Activated naive CD8-positive, alpha-beta T cell treated with anti-CD3 and anti-CD28 coated beads for 36 hours (primary cell): ENCODE data around the gene UTP20. TPM values are rescaled to one million over a fixed set of nuclear protein-coding genes. Genes with fewer than 3 reads are reported as not detected.

Source experiments
- DNase-seq: peaks from one replicate; pipeline ENCODE4 v3.0.0; 2021
- H3K27ac Mint-ChIP-seq: one replicate; pipeline ENCODE4 v1.8.0; 2022; ENCODE audit warnings: mild to moderate bottlenecking, moderate library complexity, mixed read lengths
- H3K27me3 Mint-ChIP-seq: one replicate; pipeline ENCODE4 v1.8.0; 2022; ENCODE audit warnings: mild to moderate bottlenecking, mixed read lengths
- H3K36me3 Mint-ChIP-seq: one replicate; pipeline ENCODE4 v1.8.0; 2021; ENCODE audit warnings: mild to moderate bottlenecking, mixed read lengths
- H3K4me1 Mint-ChIP-seq: one replicate; pipeline ENCODE4 v1.8.0; 2021; ENCODE audit warnings: mixed read lengths
- H3K4me3 Mint-ChIP-seq: one replicate; pipeline ENCODE4 v1.8.0; 2022; ENCODE audit warnings: mild to moderate bottlenecking, moderate library complexity, mixed read lengths
- H3K9me3 Mint-ChIP-seq: one replicate; pipeline ENCODE4 v1.8.0; 2022; ENCODE audit warnings: mixed read lengths
- total RNA-seq, 2 experiments: library from RNA; stranded (reverse); gene quantifications; one replicate each; pipeline ENCODE4 v1.2.3, GENCODE V29; 2021

Gene UTP20
- total RNA-seq, 2 experiments from 2014 or later: 50.7 to 51.0 TPM

- DNase-seq: no peak
- Mint-ChIP-seq H3K9me3 (no peaks in the 10 kb centered on the region), H3K27me3 (no peaks in the 10 kb centered on the region), H3K4me1 (no peaks in the 10 kb centered on the region), H3K4me3 (no peak overlapping the region), H3K36me3 (peaks cover 31% of the 10 kb centered on the region), H3K27ac (no peak overlapping the region)
Observed at GRCh38 chr12:101299346-101299745, 19.4 kb downstream of the UTP20 start.

- Mint-ChIP-seq H3K27ac (no peak overlapping the region), H3K4me1 (no peaks in the 10 kb centered on the region), H3K9me3 (no peaks in the 10 kb centered on the region), H3K36me3 (peaks cover 30% of the 10 kb centered on the region), H3K27me3 (no peaks in the 10 kb centered on the region), H3K4me3 (no peak overlapping the region)
- no peak for DNase-seq
Observed at GRCh38 chr12:101299931-101300330, 20.0 kb downstream of the UTP20 start.

- Mint-ChIP-seq H3K36me3 (peaks cover 29% of the 10 kb centered on the region), H3K4me1 (no peaks in the 10 kb centered on the region), H3K27ac (no peak overlapping the region), H3K4me3 (no peak overlapping the region), H3K9me3 (no peaks in the 10 kb centered on the region), H3K27me3 (no peaks in the 10 kb centered on the region)
- no peak for DNase-seq
Observed at GRCh38 chr12:101302741-101303140, 22.8 kb downstream of the UTP20 start.

GRCh38 chr12:101305226-101305779, 25.4 kb downstream of the UTP20 start:
- no peak for DNase-seq
- peaks cover 27% of the 10 kb centered on the region for H3K36me3 Mint-ChIP-seq
- no peak overlapping the region for H3K27ac Mint-ChIP-seq

GRCh38 chr12:101305794-101306193, 25.9 kb downstream of the UTP20 start:
- H3K4me1 Mint-ChIP-seq: no peaks in the 10 kb centered on the region
- no peak overlapping the region for H3K4me3 Mint-ChIP-seq
- H3K27ac Mint-ChIP-seq: no peak overlapping the region
- H3K9me3 Mint-ChIP-seq: no peaks in the 10 kb centered on the region
- no peaks in the 10 kb centered on the region for H3K27me3 Mint-ChIP-seq
- H3K36me3 Mint-ChIP-seq: peaks cover 27% of the 10 kb centered on the region
- no peak for DNase-seq

More at GRCh38 chr12:101305226-101305779, 25.4 kb downstream of the UTP20 start:
- Mint-ChIP-seq H3K4me3 (no peak overlapping the region), H3K4me1 (no peaks in the 10 kb centered on the region), H3K27me3 (no peaks in the 10 kb centered on the region), H3K9me3 (no peaks in the 10 kb centered on the region)

GRCh38 chr12:101322480-101322879, 42.6 kb downstream of the UTP20 start:
- DNase-seq: no peak
- H3K4me3 Mint-ChIP-seq: no peak overlapping the region
- H3K27me3 Mint-ChIP-seq: no peaks in the 10 kb centered on the region
- no peak overlapping the region for H3K27ac Mint-ChIP-seq
- no peaks in the 10 kb centered on the region for H3K9me3 Mint-ChIP-seq
- peaks cover 18% of the 10 kb centered on the region for H3K36me3 Mint-ChIP-seq
- no peaks in the 10 kb centered on the region for H3K4me1 Mint-ChIP-seq

GRCh38 chr12:101323255-101323654, 43.4 kb downstream of the UTP20 start:
- peaks cover 22% of the 10 kb centered on the region for H3K36me3 Mint-ChIP-seq
- no peaks in the 10 kb centered on the region for H3K27me3 Mint-ChIP-seq
- no peaks in the 10 kb centered on the region for H3K4me1 Mint-ChIP-seq
- H3K9me3 Mint-ChIP-seq: no peaks in the 10 kb centered on the region
- no peak overlapping the region for H3K27ac Mint-ChIP-seq
- no peak overlapping the region for H3K4me3 Mint-ChIP-seq
- DNase-seq: no peak

- Mint-ChIP-seq H3K4me1 (no peaks in the 10 kb centered on the region), H3K27me3 (no peaks in the 10 kb centered on the region), H3K4me3 (no peak overlapping the region), H3K27ac (no peak overlapping the region), H3K9me3 (no peaks in the 10 kb centered on the region), H3K36me3 (peaks cover 28% of the 10 kb centered on the region)
- no peak for DNase-seq
Observed at GRCh38 chr12:101325590-101325989, 45.7 kb downstream of the UTP20 start.

- Mint-ChIP-seq H3K36me3 (peaks cover 30% of the 10 kb centered on the region), H3K27me3 (no peaks in the 10 kb centered on the region), H3K4me3 (no peak overlapping the region), H3K27ac (no peak overlapping the region), H3K4me1 (no peaks in the 10 kb centered on the region), H3K9me3 (no peaks in the 10 kb centered on the region)
- DNase-seq: no peak
Observed at GRCh38 chr12:101327051-101327450, 47.1 kb downstream of the UTP20 start.

- Mint-ChIP-seq H3K4me1 (no peaks in the 10 kb centered on the region), H3K9me3 (no peaks in the 10 kb centered on the region), H3K27ac (no peak overlapping the region), H3K4me3 (no peak overlapping the region), H3K27me3 (no peaks in the 10 kb centered on the region), H3K36me3 (peaks cover 30% of the 10 kb centered on the region)
- DNase-seq: no peak
Observed at GRCh38 chr12:101327546-101327945, 47.6 kb downstream of the UTP20 start.

GRCh38 chr12:101328917-101329316, 49.0 kb downstream of the UTP20 start:
- Mint-ChIP-seq H3K36me3 (peaks cover 32% of the 10 kb centered on the region), H3K4me1 (no peaks in the 10 kb centered on the region), H3K27me3 (no peaks in the 10 kb centered on the region), H3K4me3 (no peak overlapping the region), H3K27ac (no peak overlapping the region), H3K9me3 (no peaks in the 10 kb centered on the region)
- no peak for DNase-seq

- Mint-ChIP-seq H3K27ac (no peak overlapping the region), H3K9me3 (no peaks in the 10 kb centered on the region), H3K27me3 (no peaks in the 10 kb centered on the region), H3K4me3 (no peak overlapping the region), H3K36me3 (peaks cover 32% of the 10 kb centered on the region), H3K4me1 (no peaks in the 10 kb centered on the region)
- DNase-seq: no peak
Observed at GRCh38 chr12:101330631-101331030, 50.7 kb downstream of the UTP20 start.

- Mint-ChIP-seq H3K9me3 (no peaks in the 10 kb centered on the region), H3K4me3 (no peak overlapping the region), H3K36me3 (peaks cover 19% of the 10 kb centered on the region), H3K27ac (no peak overlapping the region), H3K27me3 (no peaks in the 10 kb centered on the region), H3K4me1 (no peaks in the 10 kb centered on the region)
- DNase-seq: no peak
Observed at GRCh38 chr12:101336437-101336836, 56.5 kb downstream of the UTP20 start.

GRCh38 chr12:101338087-101338486, 58.2 kb downstream of the UTP20 start:
- H3K4me3 Mint-ChIP-seq: no peak overlapping the region
- H3K27ac Mint-ChIP-seq: no peak overlapping the region
- H3K4me1 Mint-ChIP-seq: no peaks in the 10 kb centered on the region
- H3K27me3 Mint-ChIP-seq: no peaks in the 10 kb centered on the region
- no peak for DNase-seq
- H3K36me3 Mint-ChIP-seq: peaks cover 17% of the 10 kb centered on the region
- H3K9me3 Mint-ChIP-seq: no peaks in the 10 kb centered on the region

- H3K27ac Mint-ChIP-seq: no peak overlapping the region
- H3K9me3 Mint-ChIP-seq: peaks cover 4% of the 10 kb centered on the region
- peaks cover 49% of the 10 kb centered on the region for H3K36me3 Mint-ChIP-seq
- H3K27me3 Mint-ChIP-seq: no peaks in the 10 kb centered on the region
- no peak for DNase-seq
- H3K4me1 Mint-ChIP-seq: no peaks in the 10 kb centered on the region
- no peak overlapping the region for H3K4me3 Mint-ChIP-seq
Observed at GRCh38 chr12:101343893-101344292, 64.0 kb downstream of the UTP20 start.

GRCh38 chr12:101351682-101352081, 71.8 kb downstream of the UTP20 start:
- peaks cover 56% of the 10 kb centered on the region for H3K36me3 Mint-ChIP-seq

More at GRCh38 chr12:101351682-101352081, 71.8 kb downstream of the UTP20 start:
- peaks cover 4% of the 10 kb centered on the region for H3K9me3 Mint-ChIP-seq
- DNase-seq: no peak
- no peaks in the 10 kb centered on the region for H3K4me1 Mint-ChIP-seq
- no peak overlapping the region for H3K4me3 Mint-ChIP-seq
- no peak overlapping the region for H3K27ac Mint-ChIP-seq
- H3K27me3 Mint-ChIP-seq: no peaks in the 10 kb centered on the region
